Measurements from ENCODE around the gene TXNDC8.
"Not testable (repeated sequence)": the region's sequence is repeated elsewhere in the genome, so short reads cannot be mapped to it uniquely, and the experiment has no call there.

TXNDC8 gene

DNA sequence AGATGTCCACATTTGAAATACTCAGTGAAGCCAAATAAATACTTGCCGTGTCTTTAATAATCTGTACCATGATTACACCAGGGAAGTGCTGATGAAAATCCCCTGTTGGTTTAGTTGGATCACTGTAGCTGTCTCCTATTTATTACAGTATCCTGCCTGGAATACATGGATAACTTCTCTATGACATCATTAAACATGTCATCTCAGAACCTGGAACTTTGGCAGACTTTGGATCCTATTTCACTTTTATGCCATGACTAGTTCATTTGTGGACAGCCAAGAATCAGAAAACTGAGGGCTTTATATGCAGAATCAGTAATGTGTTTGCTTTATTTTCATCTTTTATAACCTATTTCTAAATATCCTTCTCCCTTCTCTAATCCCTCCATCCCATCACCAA is at the start of gene TXNDC8:
TXNDC8 (minus strand) TSS at position 137 of the 400 bp plus-strand sequence.
- no peak for DNase-seq

DNA sequence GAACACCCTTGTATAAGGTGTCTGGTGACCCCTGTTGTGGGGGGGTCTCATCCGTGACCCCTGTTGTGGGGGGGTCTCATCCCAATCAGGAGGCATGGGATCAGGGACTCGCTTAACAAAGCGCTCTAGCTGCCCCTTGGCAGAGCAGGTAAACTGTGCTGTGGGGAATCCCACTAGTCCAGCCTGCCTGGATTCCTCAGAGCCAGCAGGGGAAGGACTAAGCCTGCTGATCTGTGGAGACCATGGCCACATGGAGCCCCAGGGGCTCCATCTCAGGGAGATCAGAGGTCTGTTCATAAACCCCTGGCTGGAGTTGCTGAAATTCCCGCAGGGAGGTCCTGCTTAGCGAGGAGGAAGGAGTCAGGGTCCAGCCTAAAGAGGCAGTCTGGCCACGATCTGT is 45.8 kb upstream of the TXNDC8 start:
- no peak for DNase-seq

DNA sequence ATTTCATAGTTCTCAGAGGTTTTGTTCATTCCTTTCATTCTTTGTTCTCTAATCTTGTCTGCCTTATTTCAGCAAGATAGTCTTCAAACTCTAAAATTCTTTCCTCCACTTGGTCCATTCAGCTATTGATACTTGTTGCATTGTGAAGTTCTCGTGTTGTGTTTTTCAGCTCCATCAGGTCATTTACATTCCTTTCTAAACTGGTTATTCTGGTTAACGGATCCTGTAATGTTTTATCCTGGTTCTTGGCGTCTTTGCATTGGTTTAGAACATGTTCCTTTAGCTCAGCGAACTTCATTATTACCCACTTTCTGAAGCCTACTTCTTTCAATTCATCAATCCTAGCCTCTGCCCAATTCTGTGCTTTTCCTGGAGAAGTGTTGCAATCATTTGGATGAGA is 45.1 kb upstream of the TXNDC8 start:
- no peak for DNase-seq

DNA sequence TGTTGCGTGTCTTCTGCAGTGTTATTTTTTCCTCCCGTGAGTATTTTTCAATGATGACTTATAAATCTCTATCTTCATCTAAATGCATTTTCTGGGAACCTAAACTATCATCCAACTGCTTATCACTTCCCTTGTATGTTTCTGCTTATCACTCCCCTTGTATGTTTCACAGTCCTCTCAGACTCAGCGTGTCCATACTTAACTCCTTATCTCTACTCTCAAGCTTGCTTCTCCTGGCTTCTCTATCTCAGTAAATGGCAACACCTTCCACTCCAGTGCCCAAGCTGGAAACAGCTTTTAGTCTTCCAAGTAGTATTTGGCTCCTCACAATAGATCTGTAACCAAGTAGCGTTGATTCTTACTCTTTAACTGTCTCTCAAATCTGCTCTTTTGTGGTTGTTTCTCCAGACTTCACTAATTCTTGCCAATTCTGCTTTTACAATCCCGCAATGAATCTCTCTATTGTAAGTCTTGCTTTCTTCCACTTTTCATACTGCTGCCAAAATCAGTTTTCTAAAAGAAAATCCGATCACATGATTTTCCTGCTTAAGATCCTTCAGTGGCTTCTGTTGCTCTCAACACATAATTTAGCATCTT is 33.8 kb upstream of the TXNDC8 start:
- no peak for DNase-seq

DNA sequence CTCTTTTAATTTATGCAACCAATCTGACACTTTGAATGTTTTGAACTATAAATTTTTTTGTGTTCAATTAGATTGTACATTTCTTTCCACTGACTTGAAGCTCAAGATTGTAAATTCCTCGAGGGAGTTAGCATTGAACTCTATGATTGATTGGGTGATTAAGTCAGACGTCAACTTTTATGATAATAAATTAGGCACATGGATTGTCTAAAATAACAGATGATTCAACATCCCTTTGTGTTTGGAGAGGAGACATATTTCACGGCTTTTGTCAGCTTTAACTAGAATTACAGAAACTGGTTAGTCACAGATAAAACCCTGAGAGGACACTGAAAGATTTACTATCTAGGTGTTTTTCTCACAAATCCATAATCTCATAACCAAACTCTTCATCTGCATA is 32.7 kb upstream of the TXNDC8 start:
- no peak for DNase-seq

DNA sequence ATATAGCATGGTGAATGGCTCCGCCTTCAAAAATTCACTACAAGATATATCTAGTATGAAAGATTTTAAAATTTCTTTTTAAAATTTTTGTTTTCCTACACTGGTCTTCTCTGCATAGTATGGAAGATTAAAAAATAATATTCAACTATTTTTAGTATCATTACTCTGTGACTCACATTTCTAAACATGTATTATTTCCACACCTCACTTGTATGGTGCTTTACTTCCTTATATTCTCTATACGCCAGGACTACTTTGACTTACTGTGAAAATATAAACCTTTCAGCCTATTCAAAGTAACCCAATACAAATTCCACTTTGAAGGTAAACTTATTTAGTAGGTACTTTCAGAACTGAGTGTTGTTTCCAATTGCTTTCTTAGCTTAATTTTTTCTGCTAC is 26.8 kb upstream of the TXNDC8 start:
- no peak for DNase-seq

DNA sequence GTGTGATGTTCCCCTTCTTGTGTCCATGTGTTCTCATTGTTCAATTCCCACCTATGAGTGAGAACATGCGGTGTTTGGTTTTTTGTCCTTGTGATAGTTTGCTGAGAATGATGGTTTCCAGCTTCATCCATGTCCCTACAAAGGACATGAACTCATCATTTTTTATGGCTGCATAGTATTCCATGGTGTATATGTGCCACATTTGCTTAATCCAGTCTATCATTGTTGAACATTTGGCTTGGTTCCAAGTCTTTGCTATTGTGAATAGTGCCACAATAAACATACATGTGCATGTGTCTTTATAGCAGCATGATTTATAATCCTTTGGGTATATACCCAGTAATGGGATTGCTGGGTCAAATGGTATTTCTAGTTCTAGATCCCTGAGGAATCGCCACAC is 21.3 kb upstream of the TXNDC8 start:
- DNase-seq = not testable (repeated sequence)

DNA sequence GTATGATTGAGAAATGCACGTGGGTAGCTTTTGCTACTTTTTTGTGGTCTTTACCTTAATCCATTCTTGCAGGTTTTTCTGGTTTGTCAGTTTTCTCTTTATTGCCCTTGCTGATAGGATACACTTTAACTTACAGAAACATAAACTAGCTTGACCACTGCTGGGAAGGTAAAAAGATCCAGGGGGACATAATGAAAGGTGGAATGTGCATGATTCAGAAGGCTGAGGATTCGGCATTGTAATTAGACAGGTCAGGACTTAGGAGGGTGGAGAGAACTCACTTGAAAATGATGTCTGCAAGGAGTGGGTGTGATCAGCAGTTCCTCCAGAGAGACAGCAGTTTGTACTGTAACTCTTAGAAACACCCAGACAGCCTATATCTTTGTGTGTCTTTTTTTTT is 19.8 kb upstream of the TXNDC8 start:
- DNase-seq = no peak

DNA sequence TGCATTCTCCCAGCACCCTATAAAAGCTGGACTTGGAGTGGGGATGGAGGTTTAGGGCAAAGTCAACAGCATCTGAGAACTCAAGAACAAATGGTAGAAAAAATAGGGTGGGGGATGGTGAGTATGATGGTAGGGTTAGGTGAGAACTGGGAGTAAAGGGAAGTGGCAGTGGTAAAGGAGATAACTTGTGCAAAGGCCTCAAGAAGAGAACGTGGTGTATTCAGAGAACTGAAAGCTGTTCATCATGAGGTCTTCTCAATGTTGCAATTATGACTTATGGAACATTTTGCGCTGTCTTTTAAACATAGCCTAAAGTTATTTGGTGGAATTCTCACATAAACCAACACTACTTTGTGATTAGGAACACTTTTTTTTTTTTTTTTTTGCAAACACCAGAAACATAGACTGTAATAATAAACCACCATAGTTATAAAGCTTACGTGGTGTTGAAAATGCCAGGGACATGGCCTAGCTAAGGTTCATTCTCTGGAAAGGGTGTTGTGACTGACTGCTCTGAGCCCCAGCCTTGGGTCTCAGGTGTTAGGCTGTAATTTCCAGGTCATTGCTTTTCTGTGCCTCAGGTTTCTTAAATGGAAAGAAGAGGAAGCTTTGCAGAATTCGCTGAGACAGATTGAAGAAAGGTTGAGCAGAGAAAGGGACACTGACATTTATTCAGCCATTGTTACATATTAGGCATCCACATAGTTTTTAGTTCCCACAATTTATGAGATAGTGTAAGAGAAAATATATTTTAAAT is 19.2 kb upstream of the TXNDC8 start:
- no peak for DNase-seq

DNA sequence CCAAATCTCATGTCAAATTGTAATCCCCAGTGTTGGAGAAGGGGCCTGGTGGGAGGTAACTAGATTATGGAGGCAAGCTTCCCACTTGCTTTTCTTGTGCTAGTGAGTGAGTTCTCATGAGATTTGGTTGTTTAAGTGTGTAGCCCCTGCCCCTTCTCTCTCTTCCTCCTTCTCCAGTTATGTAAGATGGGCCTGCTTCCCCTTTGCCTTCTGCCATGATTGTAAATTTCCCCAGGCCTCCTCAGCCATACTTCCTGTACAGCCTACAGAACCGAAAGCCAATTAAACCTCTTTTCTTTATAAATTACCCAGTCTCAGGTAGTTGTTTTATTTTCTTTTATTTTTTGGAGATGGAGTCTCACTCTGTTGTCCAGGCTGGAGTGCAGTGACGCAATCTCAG is 18.2 kb upstream of the TXNDC8 start:
- DNase-seq = no peak

DNA sequence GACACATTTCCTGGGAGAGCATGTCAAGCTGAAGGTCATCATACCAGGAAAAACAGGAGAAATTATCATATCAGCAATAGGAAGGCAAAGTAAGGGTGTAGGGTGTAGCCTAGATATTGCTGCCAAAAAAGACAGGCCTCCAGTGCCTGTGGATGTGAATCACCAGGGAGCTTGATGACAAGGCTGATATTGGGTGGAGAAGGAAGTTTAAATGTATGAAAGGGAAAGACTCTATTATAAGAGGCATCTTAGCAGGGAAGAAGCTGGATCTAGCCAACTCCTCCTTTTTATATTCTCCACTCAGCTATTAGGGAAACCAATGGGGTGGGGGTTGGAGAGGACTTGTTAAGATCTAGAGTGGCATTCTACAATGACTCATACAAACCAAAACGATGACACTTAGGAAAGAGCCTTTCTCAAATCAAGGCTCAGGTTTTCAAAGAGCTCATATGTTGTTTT is 13.4 kb upstream of the TXNDC8 start:
- no peak for DNase-seq

DNA sequence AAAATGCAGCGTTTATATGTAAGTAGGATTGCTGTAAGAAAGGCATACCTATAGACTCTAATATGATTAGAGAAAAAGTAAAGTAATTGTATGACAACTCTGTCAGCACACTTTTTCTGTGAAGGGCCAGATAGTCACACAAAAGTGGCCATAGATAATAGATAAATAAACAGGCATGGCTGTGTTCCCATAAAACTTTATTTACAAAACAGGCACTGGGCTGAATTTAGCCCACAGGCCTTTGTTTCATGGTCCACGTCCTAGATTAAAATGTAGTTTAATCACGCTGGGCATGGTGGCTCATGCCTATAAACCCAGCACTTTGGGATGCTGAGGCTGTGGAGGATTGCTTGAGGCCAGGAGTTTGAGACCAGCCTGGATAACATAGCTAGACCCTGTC is 8.7 kb upstream of the TXNDC8 start:
- no peak for DNase-seq

DNA sequence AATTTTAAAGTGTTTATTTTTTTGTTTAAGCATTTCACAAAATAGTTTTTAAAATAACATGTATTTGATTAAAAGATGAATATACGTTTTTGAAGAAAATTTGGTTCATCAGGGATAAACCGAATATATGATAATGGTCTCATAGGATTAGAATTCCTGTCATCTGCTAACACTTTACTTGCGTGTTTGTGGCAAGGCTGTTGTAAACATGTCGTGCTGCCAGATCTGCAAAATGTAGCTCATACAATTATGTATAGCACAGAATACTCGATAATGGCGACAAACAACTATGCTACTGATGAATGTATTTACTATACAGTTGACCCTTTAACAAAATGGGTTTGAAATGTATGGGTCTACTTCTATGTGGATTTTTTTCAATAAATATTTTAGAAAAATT is 7.2 kb upstream of the TXNDC8 start:
- no peak for DNase-seq

DNA sequence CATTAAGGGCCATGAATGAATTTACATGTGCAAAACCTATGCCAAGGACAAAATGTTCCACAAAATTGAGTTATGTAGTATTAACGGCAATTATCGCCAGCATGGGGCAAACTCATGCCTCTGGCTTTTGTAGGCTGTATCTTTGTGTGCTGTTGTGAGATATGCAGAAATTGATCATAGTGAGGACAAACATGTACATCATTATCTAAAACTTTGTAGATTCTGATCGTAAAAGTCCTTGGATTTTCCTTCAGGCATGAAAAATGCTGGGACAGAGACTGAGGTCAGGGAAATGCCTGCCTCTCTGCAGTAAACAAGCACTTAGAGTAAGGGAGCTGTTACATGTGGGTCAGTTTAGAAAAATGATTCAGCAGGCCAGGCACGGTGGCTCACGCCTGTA is 5.9 kb upstream of the TXNDC8 start:
- DNase-seq = no peak

DNA sequence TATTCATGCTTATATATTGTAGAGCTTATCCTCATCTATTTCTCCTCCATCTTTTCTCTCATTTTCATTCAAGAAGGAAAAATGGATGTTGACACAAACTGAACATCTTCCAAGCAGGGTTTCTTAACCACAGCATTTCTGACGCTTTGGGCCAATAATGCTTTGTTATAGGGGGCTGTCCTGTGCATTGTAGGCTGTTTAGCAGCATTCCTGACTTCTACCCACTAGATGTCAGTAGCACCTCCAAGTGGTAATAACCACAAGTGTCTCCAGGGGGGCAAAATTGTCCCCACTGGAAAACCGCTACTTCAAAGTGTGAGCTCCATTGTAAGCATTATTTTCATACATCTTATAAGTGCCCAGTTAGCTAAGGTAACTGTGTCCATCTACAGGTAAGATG is 2.6 kb upstream of the TXNDC8 start:
- DNase-seq = no peak

DNA sequence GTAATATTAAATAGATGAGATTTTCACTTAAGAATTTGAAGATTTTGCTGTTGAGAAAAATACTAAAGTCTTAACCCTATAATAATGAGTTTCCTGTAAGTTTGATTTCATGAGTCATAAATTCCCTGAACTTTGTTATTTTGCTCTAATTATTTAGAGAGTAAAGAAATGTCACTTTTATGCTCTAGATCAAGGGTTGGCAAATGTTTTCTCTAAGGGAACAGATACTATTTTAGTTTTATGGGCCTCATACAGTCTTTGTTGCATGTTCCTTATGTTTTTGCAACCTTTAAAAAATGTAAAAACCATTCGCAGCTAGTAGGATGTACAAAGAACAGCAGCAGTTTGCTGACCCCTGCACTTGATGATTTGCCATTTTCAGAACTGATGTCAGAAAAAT is 480 bp upstream of the TXNDC8 start:
- DNase-seq = no peak

DNA sequence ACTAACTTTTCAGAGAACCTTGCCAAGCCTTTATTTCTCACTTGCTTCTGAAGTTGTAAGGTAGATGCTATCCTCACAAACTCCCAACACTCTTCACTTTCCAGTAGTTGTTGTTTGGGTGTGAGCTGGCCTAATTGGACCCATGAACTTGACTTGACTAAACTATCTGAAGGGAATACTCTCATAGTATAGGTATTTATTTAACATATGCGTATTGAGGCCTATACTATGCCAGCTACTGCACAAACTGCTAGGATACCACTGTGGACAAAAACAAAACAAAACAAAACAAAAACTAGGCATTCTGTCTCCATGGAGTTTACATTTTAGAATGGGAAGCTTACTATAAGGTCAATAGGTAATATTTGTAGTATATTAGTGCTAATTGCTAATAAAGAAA is 1.3 kb downstream of the TXNDC8 start:
- no peak for DNase-seq

DNA sequence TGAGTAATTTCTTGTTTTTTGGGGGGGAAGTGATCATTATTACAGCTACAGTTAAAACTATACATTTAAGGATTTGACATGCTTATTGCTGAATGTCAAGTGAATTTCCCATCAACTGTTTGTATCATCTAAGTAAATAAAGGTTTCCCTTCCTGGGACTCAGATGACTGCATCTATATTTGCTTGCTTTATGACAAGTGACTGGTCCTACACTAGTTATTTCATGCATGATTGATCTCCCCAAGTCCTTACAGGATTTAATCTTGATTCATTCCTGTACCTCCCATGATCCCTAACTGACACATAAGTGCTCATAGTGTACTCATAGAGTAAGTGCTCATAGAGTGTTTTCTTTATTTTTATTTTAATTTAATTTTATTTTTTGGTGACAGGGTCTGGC is 2.8 kb downstream of the TXNDC8 start:
- no peak for DNase-seq

DNA sequence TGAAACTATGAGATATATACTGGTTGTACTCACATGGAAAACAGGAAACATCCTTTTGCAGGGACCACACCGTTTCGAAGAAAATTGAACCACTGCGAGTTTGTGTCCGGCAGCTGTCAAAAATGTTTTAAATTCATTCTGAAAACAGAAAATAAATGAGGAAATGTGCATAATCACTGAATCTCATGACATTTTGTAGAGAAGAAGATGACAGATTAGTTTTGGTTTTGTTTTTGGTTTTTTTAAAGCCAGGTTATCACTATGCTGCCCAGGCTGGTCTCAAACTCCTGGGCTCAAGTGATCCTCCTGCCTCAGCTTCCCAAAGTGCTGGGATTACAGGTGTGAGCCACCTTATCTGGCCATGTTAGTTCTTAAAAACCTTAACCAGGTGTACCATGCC is 3.5 kb downstream of the TXNDC8 start:
- DNase-seq = no peak

DNA sequence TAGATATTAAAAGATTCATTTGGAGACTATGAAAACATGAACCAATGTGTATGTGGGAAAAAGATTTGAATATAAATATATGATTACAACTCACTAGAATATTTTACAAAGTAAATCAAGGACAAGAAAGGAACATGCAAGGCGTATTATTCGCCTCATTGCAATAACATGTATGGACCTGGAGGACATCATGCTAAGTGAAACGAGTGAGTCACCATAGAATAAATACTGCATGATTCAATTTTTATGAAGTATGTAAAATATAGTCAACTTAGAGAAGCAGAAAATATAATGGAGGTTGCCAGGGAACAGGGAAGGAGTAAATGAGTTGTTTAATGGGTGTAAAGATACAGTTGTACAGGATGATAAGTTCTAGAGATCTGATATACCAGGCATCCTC is 4.9 kb downstream of the TXNDC8 start:
- DNase-seq = no peak

DNA sequence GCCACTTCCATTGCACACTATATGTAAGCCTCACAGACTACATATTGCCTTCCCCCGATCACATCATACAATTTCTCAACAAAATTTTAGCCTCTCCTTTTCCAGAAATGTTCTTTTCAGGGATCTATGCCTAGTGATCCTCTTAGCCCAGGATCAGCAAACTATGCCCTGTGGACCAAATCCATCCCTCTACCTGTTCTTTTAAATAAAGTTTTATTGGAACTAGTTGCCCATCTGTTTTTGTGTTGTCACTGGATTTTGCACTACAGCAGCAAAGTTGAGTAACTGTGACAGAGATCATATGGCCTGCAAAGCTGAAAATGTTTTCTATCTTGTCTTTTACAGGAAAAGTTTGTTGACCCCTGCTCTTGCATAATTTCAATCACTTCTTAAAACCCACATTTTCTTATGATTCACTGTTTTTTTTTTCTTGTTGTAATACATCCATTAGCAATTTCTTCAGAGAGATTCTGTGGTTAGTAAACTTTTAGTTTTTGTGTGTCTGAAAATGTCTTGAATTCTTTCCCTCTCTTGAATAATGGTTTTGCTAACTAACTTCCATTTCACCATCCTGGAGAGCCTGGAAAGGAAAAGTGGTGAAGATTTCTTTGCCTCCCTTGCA is 7.1 kb downstream of the TXNDC8 start:
- no peak for DNase-seq

DNA sequence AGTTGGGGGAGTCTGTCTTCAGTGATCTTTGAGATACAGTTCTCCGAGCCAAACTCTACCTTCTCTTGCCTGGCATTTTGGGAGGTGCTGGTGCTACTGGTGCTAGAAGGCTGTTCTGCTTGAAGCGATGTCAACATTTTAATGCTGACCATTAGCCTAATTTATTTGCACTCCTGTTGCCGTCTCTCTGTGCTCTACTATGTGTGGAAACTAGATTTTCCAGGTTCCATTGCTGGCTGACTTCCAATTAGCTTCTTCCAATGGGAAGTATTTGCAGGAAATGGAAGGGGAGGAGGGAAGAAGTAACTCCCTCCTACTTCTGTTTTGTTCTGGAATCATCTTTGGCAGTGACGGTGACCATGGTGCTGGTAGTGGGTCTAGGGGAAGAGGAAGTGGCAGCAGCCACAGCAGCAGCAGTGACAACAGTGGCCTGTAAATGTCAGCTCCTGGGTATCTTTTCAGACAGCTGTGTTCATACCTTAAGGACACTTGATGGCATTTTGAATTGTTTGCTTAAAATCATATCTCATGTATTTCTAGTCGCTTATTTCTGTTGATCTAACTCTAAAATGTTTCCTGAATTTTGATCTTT is 7.9 kb downstream of the TXNDC8 start:
- DNase-seq = no peak

DNA sequence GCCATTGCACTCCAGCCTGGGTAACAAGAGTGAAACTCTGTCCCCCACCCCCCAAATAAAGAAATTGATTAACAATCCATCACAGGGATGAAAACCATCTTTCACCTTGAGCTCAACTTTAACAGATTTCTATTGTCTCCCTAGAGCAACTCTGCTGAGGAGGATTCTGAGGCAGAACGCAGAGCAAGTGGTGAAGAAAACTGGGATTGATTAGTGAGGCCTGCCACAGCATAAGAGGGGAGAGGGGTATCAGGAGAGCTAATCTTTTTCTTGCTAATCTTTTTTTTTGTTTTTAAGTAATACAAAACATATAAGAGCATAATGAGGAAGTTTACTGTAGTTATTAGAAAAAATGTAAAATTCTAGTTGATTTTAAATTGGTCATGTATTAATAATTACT is 8.9 kb downstream of the TXNDC8 start:
- DNase-seq = no peak

DNA sequence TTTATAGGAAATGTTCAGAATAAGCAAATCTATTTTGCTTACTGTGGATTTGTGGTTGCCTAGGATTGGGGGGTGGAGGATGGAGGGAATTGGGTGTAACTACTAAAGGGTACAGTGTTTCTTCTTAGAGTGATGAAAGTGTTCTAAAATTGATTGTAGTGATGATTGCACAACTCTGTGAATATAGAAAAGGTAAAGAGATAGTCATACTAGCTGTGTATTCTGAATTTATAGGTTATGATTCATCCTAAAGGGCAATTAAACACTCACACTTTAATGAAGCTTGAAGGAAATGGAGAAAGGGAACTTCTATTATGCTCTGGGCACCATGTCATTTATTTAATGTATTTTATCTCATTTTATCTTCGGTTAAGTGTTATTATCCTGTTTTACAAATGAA is 9.9 kb downstream of the TXNDC8 start:
- DNase-seq = no peak

Measured in activated CD4-positive, alpha-beta T cell treated with anti-CD3 and anti-CD28 coated beads, Interleukin-2, amount 50 U/mL, for 1 hour (primary cell).